Activated CD4-positive, alpha-beta T cell treated with anti-CD3 and anti-CD28 coated beads for 36 hours (primary cell): ENCODE measurements around the gene INSL3. TPM values are rescaled to one million over a fixed set of nuclear protein-coding genes. Genes with fewer than 3 reads are reported as not detected.
A peak's percentile ranks its signal among the peaks of the same experiment; 100 is the strongest.

Experiments
- ATAC-seq: fragments of 200-7000 bp; cut with Tn5 transposase; one replicate; pipeline ENCODE4 v1.10.0; 2021; ENCODE audit warnings: mild to moderate bottlenecking, moderate library complexity
- CTCF ChIA-PET: fragments of 350-600 bp; sonication (Branson Sonifier 250); formaldehyde crosslinking; loops from one replicate; lab custom pipeline; 2021; ENCODE audit warnings: antibody characterized with exemption; lab: Charles Lee
- POLR2A ChIA-PET: fragments of 350-600 bp; sonication (Branson Sonifier 250); formaldehyde crosslinking; loops from one replicate; lab custom pipeline; 2021; ENCODE audit warnings: antibody characterized with exemption, inconsistent platforms; lab: Charles Lee
- DNase-seq: peaks from one replicate; pipeline ENCODE4 v3.0.0-alpha.2; 2020
- H3K27ac Mint-ChIP-seq: one replicate; pipeline ENCODE4 v1.8.0; 2021; ENCODE audit warnings: mixed read lengths
- H3K27me3 Mint-ChIP-seq: one replicate; pipeline ENCODE4 v1.8.0; 2021; ENCODE audit warnings: mixed read lengths
- H3K36me3 Mint-ChIP-seq: one replicate; pipeline ENCODE4 v1.8.0; 2021; ENCODE audit warnings: low read depth, mixed read lengths
- H3K4me1 Mint-ChIP-seq: one replicate; pipeline ENCODE4 v1.8.0; 2021; ENCODE audit warnings: mixed read lengths
- H3K4me3 Mint-ChIP-seq: one replicate; pipeline ENCODE4 v1.8.0; 2021; ENCODE audit warnings: mild to moderate bottlenecking, moderate library complexity, mixed read lengths
- H3K9me3 Mint-ChIP-seq: one replicate; pipeline ENCODE4 v1.8.0; 2021; ENCODE audit warnings: low read depth, mixed read lengths
- intact Hi-C, 2 experiments: fragments of 100-400 bp; cut with DNase I in 1 of 2; cut with micrococcal nuclease in 1 of 2; formaldehyde crosslinking; loops; one replicate each; pipeline versions ENCODE4 v1.14.2 to v1.15.1; 2022 to 2024; cut with DNase I, micrococcal nuclease
- total RNA-seq, 2 experiments: library from RNA; stranded (reverse); gene quantifications; one replicate each; pipeline ENCODE4 v1.2.3, GENCODE V29; 2021

Gene INSL3
- total RNA-seq, 2 experiments from 2014 or later: 6.9 to 9.7 TPM

GRCh38 chr19:17796838-17797423, 24.4 kb downstream of the INSL3 start:
- Mint-ChIP-seq H3K27ac (peak overlapping the region; percentile 63), H3K9me3 (no peaks in the 10 kb centered on the region), H3K36me3 (no peaks in the 10 kb centered on the region), H3K27me3 (no peaks in the 10 kb centered on the region), H3K4me1 (peaks cover 44% of the 10 kb centered on the region), H3K4me3 (no peak overlapping the region)
- ChIA-PET CTCF (interaction anchor here (0.8 to 1.2 kb wide), 5 partner anchors 14 to 356 kb away, joined by 3 to 7 read pairs (median 4); partner anchors contain the start of genes CCDC124, JAK3 and RPL18A), POLR2A (interaction anchor here (0.5 kb wide), 1 partner anchor 9 kb away, joined by 3 read pairs; no protein-coding TSS in a partner anchor)
- intact Hi-C loops: loop anchor here (1.0 to 5.0 kb wide), 3 partner anchors 51 to 135 kb away; partner anchors contain the start of genes CCDC124 (in 1 of the 2) and RPL18A (in 1 of the 2)
- ATAC-seq (no peak), DNase-seq (no peak)

GRCh38 chr19:17796013-17796837, 25.1 kb downstream of the INSL3 start:
- Mint-ChIP-seq H3K36me3 (no peaks in the 10 kb centered on the region), H3K4me3 (peak overlapping the region; percentile 60), H3K9me3 (no peaks in the 10 kb centered on the region), H3K27ac (peak overlapping the region; percentile 6), H3K27me3 (no peaks in the 10 kb centered on the region), H3K4me1 (peaks cover 51% of the 10 kb centered on the region)
- DNase-seq (no peak), ATAC-seq (no peak)
- ChIA-PET CTCF (interaction anchor here (0.6 to 1.2 kb wide), 7 partner anchors 13 to 355 kb away, joined by 3 to 7 read pairs (median 4); partner anchors contain the start of genes CCDC124, JAK3 and RPL18A), POLR2A (no interaction called here)
- intact Hi-C loops: loop anchor here (5.0 kb wide), 2 partner anchors 61 to 136 kb away; partner anchors contain the start of genes CCDC124 (in 1 of the 2) and RPL18A (in 1 of the 2)

GRCh38 chr19:17795495-17795856, 25.8 kb downstream of the INSL3 start:
- CTCF ChIA-PET: interaction anchor here (0.6 to 1.2 kb wide), 4 partner anchors 64 to 575 kb away, joined by 3 to 6 read pairs (median 4); partner anchors contain the start of gene RPL18A
- H3K4me1 Mint-ChIP-seq: peaks cover 51% of the 10 kb centered on the region
- no peaks in the 10 kb centered on the region for H3K9me3 Mint-ChIP-seq
- intact Hi-C loops: loop anchor here (5.0 kb wide), 2 partner anchors 62 to 137 kb away; partner anchors contain the start of genes CCDC124 (in 1 of the 2) and RPL18A (in 1 of the 2)
- peak overlapping the region; percentile 60 for H3K4me3 Mint-ChIP-seq
- no peaks in the 10 kb centered on the region for H3K27me3 Mint-ChIP-seq
- no peaks in the 10 kb centered on the region for H3K36me3 Mint-ChIP-seq
- ATAC-seq: no peak
- DNase-seq: no peak
- no peak overlapping the region for H3K27ac Mint-ChIP-seq
- POLR2A ChIA-PET: interaction anchor here (0.7 kb wide), 1 partner anchor 11 kb away, joined by 8 read pairs; no protein-coding TSS in a partner anchor

GRCh38 chr19:17794731-17795494, 26.4 kb downstream of the INSL3 start, which contains the start of gene B3GNT3:
Gene B3GNT3, plus strand, starts transcription at chr19:17795138. Its CDS starts 12,670 bp downstream, at chr19:17807808.
- CTCF ChIA-PET: interaction anchor here (0.6 to 1.4 kb wide), 6 partner anchors 10 to 575 kb away, joined by 3 to 5 read pairs (median 4); partner anchors contain the start of gene RPL18A
- H3K4me1 Mint-ChIP-seq: peaks cover 57% of the 10 kb centered on the region
- no peaks in the 10 kb centered on the region for H3K9me3 Mint-ChIP-seq
- ATAC-seq (no peak), DNase-seq (peak; percentile 56)
- no peaks in the 10 kb centered on the region for H3K27me3 Mint-ChIP-seq
- POLR2A ChIA-PET: interaction anchor here (0.7 kb wide), 1 partner anchor 12 kb away, joined by 8 read pairs; no protein-coding TSS in a partner anchor
- peak within 1 kb of the TSS; percentile 19 for H3K27ac Mint-ChIP-seq
- intact Hi-C loops: loop anchor here (5.0 kb wide), 2 partner anchors 62 to 137 kb away; partner anchors contain the start of genes CCDC124 (in 1 of the 2) and RPL18A (in 1 of the 2)
- peak within 1 kb of the TSS; percentile 60 for H3K4me3 Mint-ChIP-seq
- H3K36me3 Mint-ChIP-seq: no peaks in the 10 kb centered on the region

- H3K9me3 Mint-ChIP-seq: no peaks in the 10 kb centered on the region
- intact Hi-C loops: no loop called here
- peaks cover 2% of the 10 kb centered on the region for H3K36me3 Mint-ChIP-seq
- H3K4me3 Mint-ChIP-seq: peak overlapping the region; percentile 60
- peak overlapping the region; percentile 19 for H3K27ac Mint-ChIP-seq
- no peak for ATAC-seq
- no peaks in the 10 kb centered on the region for H3K27me3 Mint-ChIP-seq
- peaks cover 58% of the 10 kb centered on the region for H3K4me1 Mint-ChIP-seq
- POLR2A ChIA-PET: no interaction called here
- CTCF ChIA-PET: interaction anchor here (0.8 to 1.4 kb wide), 4 partner anchors 11 to 189 kb away, joined by 3 to 4 read pairs (median 4); partner anchors contain the start of gene RPL18A
- no peak for DNase-seq
Observed at GRCh38 chr19:17794412-17794730, 26.9 kb downstream of the INSL3 start.

- Mint-ChIP-seq H3K36me3 (peaks cover 22% of the 10 kb centered on the region), H3K4me3 (no peak overlapping the region), H3K27ac (no peak overlapping the region), H3K27me3 (no peaks in the 10 kb centered on the region), H3K4me1 (peaks cover 29% of the 10 kb centered on the region), H3K9me3 (no peaks in the 10 kb centered on the region)
- ATAC-seq (no peak), DNase-seq (peak; percentile 33)
- ChIA-PET CTCF (interaction anchor here (0.7 to 2.0 kb wide), 4 partner anchors 9 to 86 kb away, joined by 3 to 5 read pairs (median 5); no protein-coding TSS in a partner anchor), POLR2A (interaction anchor here (0.8 kb wide), 1 partner anchor 179 kb away, joined by 3 read pairs; no protein-coding TSS in a partner anchor)
- intact Hi-C loops: no loop called here
Observed at GRCh38 chr19:17790059-17790780, 31.1 kb downstream of the INSL3 start.

- ChIA-PET CTCF (no interaction called here), POLR2A (no interaction called here)
- Mint-ChIP-seq H3K9me3 (no peaks in the 10 kb centered on the region), H3K4me1 (peaks cover 28% of the 10 kb centered on the region), H3K27ac (no peak overlapping the region), H3K36me3 (peaks cover 32% of the 10 kb centered on the region), H3K4me3 (no peak overlapping the region), H3K27me3 (no peaks in the 10 kb centered on the region)
- intact Hi-C loops: no loop called here
- ATAC-seq: no peak
- DNase-seq: no peak
Observed at GRCh38 chr19:17788632-17789031, 32.7 kb downstream of the INSL3 start.

- no peaks in the 10 kb centered on the region for H3K27me3 Mint-ChIP-seq
- peaks cover 36% of the 10 kb centered on the region for H3K36me3 Mint-ChIP-seq
- ATAC-seq (no peak), DNase-seq (no peak)
- POLR2A ChIA-PET: no interaction called here
- intact Hi-C loops: no loop called here
- no peaks in the 10 kb centered on the region for H3K9me3 Mint-ChIP-seq
- CTCF ChIA-PET: interaction anchor here (0.5 to 0.7 kb wide), 2 partner anchors 14 to 67 kb away, joined by 3 to 4 read pairs; no protein-coding TSS in a partner anchor
- H3K27ac Mint-ChIP-seq: no peak overlapping the region
- H3K4me3 Mint-ChIP-seq: no peak overlapping the region
- H3K4me1 Mint-ChIP-seq: peaks cover 22% of the 10 kb centered on the region
Observed at GRCh38 chr19:17787274-17787913, 33.9 kb downstream of the INSL3 start.

GRCh38 chr19:17784201-17785008, 36.9 kb downstream of the INSL3 start:
- Mint-ChIP-seq H3K27me3 (no peaks in the 10 kb centered on the region), H3K36me3 (peaks cover 44% of the 10 kb centered on the region), H3K9me3 (no peaks in the 10 kb centered on the region), H3K4me3 (no peak overlapping the region), H3K4me1 (peaks cover 6% of the 10 kb centered on the region), H3K27ac (no peak overlapping the region)
- ATAC-seq (peak; percentile 73), DNase-seq (peak; percentile 87)
- POLR2A ChIA-PET: interaction anchor here (0.5 kb wide), 1 partner anchor 38 kb away, joined by 3 read pairs; no protein-coding TSS in a partner anchor
- CTCF ChIA-PET: interaction anchor here (0.6 to 1.9 kb wide), 7 partner anchors 18 to 289 kb away, joined by 3 to 9 read pairs (median 3); no protein-coding TSS in a partner anchor
- intact Hi-C loops: loop anchor here (1.0 to 5.0 kb wide), 5 partner anchors 70 to 177 kb away; partner anchors contain the start of gene RPL18A (in 1 of the 2)
